HepG2 (cell line): ENCODE measurements around the gene COG5.

Experiments
- BRCA1 ChIP-seq: sonication (generic); formaldehyde crosslinking; IDR thresholded peaks from 2 replicates; pipeline ENCODE4 v1.4.0; 2020; ENCODE audit warnings: missing genetic modification reagents
- FOXP1 ChIP-seq, 2 experiments: fragments of 450-650 bp in 1 of 2; IDR thresholded peaks; 2 replicates each; pipeline ENCODE4 v1.6.1; 2017 to 2018; ENCODE audit warnings: antibody characterized with exemption in 1 of 2
- KAT7 ChIP-seq: IDR thresholded peaks from 2 replicates; pipeline ENCODE4 v1.6.1; 2018; ENCODE audit warnings: borderline replicate concordance, missing compliant biosample characterization
- NCOA1 ChIP-seq: sonication (generic); formaldehyde crosslinking; IDR thresholded peaks from 2 replicates; pipeline ENCODE4 v1.9.0; 2021; ENCODE audit warnings: missing genetic modification reagents
- NR2C2 ChIP-seq: sonication (generic); formaldehyde crosslinking; IDR thresholded peaks from 2 replicates; pipeline ENCODE4 v1.4.0; 2020; ENCODE audit warnings: missing genetic modification reagents, mild to moderate bottlenecking, moderate library complexity, borderline replicate concordance
- REL ChIP-seq: sonication (generic); formaldehyde crosslinking; conservative IDR thresholded peaks from 2 replicates; pipeline ENCODE4 v1.8.0; 2022; ENCODE audit warnings: mild to moderate bottlenecking, missing genetic modification reagents, moderate library complexity
- ZBTB7A ChIP-seq: sonication (generic); formaldehyde crosslinking; IDR thresholded peaks from 2 replicates; pipeline ENCODE4 v1.8.0; 2022; ENCODE audit warnings: mild to moderate bottlenecking, missing genetic modification reagents
- ZNF17 ChIP-seq: sonication (generic); formaldehyde crosslinking; IDR thresholded peaks from 2 replicates; pipeline ENCODE4 v1.5.0; 2020; ENCODE audit warnings: mild to moderate bottlenecking, missing genetic modification reagents
- ZNF274 ChIP-seq: sonication (generic); formaldehyde crosslinking; IDR thresholded peaks from 2 replicates; pipeline ENCODE4 v1.5.1; 2020; ENCODE audit warnings: mild to moderate bottlenecking, missing genetic modification reagents
- ZNF296 ChIP-seq: sonication (generic); formaldehyde crosslinking; conservative IDR thresholded peaks from 2 replicates; pipeline ENCODE4 v1.5.0; 2020; ENCODE audit warnings: mild to moderate bottlenecking, missing genetic modification reagents
- ZNF572 ChIP-seq: sonication (generic); formaldehyde crosslinking; IDR thresholded peaks from 2 replicates; pipeline ENCODE4 v1.5.1; 2020; ENCODE audit warnings: mild to moderate bottlenecking, missing genetic modification reagents
- ZSCAN20 ChIP-seq: sonication (generic); formaldehyde crosslinking; IDR thresholded peaks from 2 replicates; pipeline ENCODE4 v1.4.0; 2020; ENCODE audit warnings: missing genetic modification reagents, mild to moderate bottlenecking, borderline replicate concordance
- TF ChIP-seq, protein P1 (sequence below): sonication (generic); formaldehyde crosslinking; IDR thresholded peaks from 2 replicates; pipeline ENCODE4 v1.4.0; 2020; ENCODE audit warnings: missing genetic modification reagents
- TF ChIP-seq, protein P2 (sequence below): sonication (generic); formaldehyde crosslinking; IDR thresholded peaks from 2 replicates; pipeline ENCODE4 v1.5.0; 2020; ENCODE audit warnings: mild to moderate bottlenecking, missing genetic modification reagents, moderate library complexity

DNA sequence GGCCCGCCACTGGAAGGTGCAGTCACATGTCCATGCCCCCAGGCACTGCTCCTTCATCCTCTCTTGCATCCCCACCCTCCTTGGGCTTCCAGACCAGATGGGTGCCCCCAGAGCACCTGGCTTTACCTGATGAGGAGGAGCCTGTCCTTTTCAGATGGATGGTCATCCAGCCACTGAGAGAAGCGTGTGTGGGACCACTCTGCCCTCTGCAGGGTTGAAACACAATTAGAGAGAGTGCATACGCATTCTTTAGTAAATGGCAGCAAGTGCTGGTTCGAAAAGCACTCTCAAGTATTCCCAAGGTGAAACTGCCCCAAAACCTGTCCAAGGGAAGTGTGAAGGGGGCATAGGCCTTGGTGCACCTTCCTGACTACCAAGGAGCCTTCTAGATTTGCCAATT is 353.3 kb downstream of the COG5 start:
- TF ChIP-seq, protein P1, sequence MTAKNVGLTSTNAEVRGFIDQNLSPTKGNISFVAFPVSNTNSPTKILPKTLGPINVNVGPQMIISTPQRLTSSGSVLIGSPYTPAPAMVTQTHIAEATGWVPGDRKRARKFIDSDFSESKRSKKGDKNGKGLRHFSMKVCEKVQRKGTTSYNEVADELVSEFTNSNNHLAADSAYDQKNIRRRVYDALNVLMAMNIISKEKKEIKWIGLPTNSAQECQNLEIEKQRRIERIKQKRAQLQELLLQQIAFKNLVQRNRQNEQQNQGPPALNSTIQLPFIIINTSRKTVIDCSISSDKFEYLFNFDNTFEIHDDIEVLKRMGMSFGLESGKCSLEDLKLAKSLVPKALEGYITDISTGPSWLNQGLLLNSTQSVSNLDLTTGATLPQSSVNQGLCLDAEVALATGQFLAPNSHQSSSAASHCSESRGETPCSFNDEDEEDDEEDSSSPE (CRISPR knock-in tag): no peak
- TF ChIP-seq KAT7 (CRISPR knock-in tag): no peak
- no peak for TF ChIP-seq ZNF296 (CRISPR knock-in tag)
- no peak for TF ChIP-seq ZSCAN20 (CRISPR knock-in tag)
- no peak for TF ChIP-seq NR2C2
- TF ChIP-seq NCOA1 (CRISPR knock-in tag): no peak
- no peak for TF ChIP-seq ZNF572 (CRISPR knock-in tag)
- TF ChIP-seq REL (CRISPR knock-in tag): no peak
- TF ChIP-seq, protein P2, sequence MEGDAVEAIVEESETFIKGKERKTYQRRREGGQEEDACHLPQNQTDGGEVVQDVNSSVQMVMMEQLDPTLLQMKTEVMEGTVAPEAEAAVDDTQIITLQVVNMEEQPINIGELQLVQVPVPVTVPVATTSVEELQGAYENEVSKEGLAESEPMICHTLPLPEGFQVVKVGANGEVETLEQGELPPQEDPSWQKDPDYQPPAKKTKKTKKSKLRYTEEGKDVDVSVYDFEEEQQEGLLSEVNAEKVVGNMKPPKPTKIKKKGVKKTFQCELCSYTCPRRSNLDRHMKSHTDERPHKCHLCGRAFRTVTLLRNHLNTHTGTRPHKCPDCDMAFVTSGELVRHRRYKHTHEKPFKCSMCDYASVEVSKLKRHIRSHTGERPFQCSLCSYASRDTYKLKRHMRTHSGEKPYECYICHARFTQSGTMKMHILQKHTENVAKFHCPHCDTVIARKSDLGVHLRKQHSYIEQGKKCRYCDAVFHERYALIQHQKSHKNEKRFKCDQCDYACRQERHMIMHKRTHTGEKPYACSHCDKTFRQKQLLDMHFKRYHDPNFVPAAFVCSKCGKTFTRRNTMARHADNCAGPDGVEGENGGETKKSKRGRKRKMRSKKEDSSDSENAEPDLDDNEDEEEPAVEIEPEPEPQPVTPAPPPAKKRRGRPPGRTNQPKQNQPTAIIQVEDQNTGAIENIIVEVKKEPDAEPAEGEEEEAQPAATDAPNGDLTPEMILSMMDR (CRISPR knock-in tag): no peak
- TF ChIP-seq ZBTB7A: no peak
- no peak for TF ChIP-seq ZNF274 (CRISPR knock-in tag)
- no peak for TF ChIP-seq BRCA1 (CRISPR knock-in tag)
- no peak for TF ChIP-seq ZNF17 (CRISPR knock-in tag)
- no peak for TF ChIP-seq FOXP1 (IDR thresholded peaks at IDR 0.05)
- no peak for TF ChIP-seq FOXP1 (CRISPR knock-in tag; IDR thresholded peaks at IDR 0.05)
